Neural progenitor cell (in vitro differentiated cells): Measurements from ENCODE around the gene EVI5L. TPM values are rescaled to one million over a fixed set of nuclear protein-coding genes. Genes with fewer than 3 reads are reported as not detected.

ENCODE experiments used
- DNase-seq: peaks from one replicate; pipeline ENCODE4 v3.0.0-alpha.2; 2016; ENCODE audit warnings: low spot score
- H2AFZ ChIP-seq: fragments of 200-600 bp; sonication (generic); replicated peaks from 2 replicates; pipeline ENCODE4 v1.6.1; 2016; ENCODE audit warnings: antibody characterized with exemption
- H3F3A ChIP-seq: fragments of 200-600 bp; sonication (generic); 2 replicates; pipeline ENCODE4 v1.6.1; 2016; ENCODE audit warnings: antibody characterized with exemption, low read depth
- H3K27ac ChIP-seq: fragments of 200-600 bp; sonication (generic); 2 replicates; pipeline ENCODE4 v1.5.1; 2016; ENCODE audit warnings: mild to moderate bottlenecking
- H3K27me3 ChIP-seq: fragments of 200-600 bp; sonication (generic); 2 replicates; pipeline ENCODE4 v1.6.1; 2016; ENCODE audit warnings: mild to moderate bottlenecking, moderate library complexity
- H3K36me3 ChIP-seq: fragments of 200-600 bp; sonication (generic); 2 replicates; pipeline ENCODE4 v1.5.1; 2016
- H3K4me1 ChIP-seq: fragments of 200-600 bp; sonication (generic); 2 replicates; pipeline ENCODE4 v1.6.1; 2016; ENCODE audit warnings: mixed run types
- H3K4me2 ChIP-seq: fragments of 200-600 bp; sonication (generic); 2 replicates; pipeline ENCODE4 v1.6.1; 2016
- H3K4me3 ChIP-seq: fragments of 200-600 bp; sonication (generic); 2 replicates; pipeline ENCODE4 v1.5.1; 2016
- H3K79me2 ChIP-seq: fragments of 200-600 bp; sonication (generic); 2 replicates; pipeline ENCODE4 v1.6.1; 2016; ENCODE audit warnings: low read depth
- H3K9ac ChIP-seq: fragments of 200-600 bp; sonication (generic); 2 replicates; pipeline ENCODE4 v1.6.1; 2016
- H3K9me3 ChIP-seq: fragments of 200-600 bp; sonication (generic); 2 replicates; pipeline ENCODE4 v1.5.1; 2016; ENCODE audit warnings: low read depth
- H4K20me1 ChIP-seq: fragments of 200-600 bp; sonication (generic); 2 replicates; pipeline ENCODE4 v1.6.1; 2016; ENCODE audit warnings: low read depth
- H3K27ac Mint-ChIP-seq: 3 replicates; pipeline ENCODE4 v1.8.0; 2021; ENCODE audit warnings: mixed read lengths
- H3K27me3 Mint-ChIP-seq: 2 replicates; pipeline ENCODE4 v1.8.0; 2022; ENCODE audit warnings: low read depth, mild to moderate bottlenecking, inconsistent platforms, moderate library complexity, mixed read lengths; ENCODE audit not compliant: insufficient read depth
- H3K36me3 Mint-ChIP-seq: 3 replicates; pipeline ENCODE4 v1.8.0; 2021; ENCODE audit warnings: mixed read lengths
- H3K4me1 Mint-ChIP-seq: 3 replicates; pipeline ENCODE4 v1.8.0; 2021; ENCODE audit warnings: mixed read lengths
- H3K4me3 Mint-ChIP-seq: 3 replicates; pipeline ENCODE4 v1.8.0; 2021; ENCODE audit warnings: mild to moderate bottlenecking, moderate library complexity, mixed read lengths
- H3K9me3 Mint-ChIP-seq: 3 replicates; pipeline ENCODE4 v1.8.0; 2020; ENCODE audit warnings: mixed read lengths
- CTCF ChIP-seq: fragments of 200-600 bp; sonication (generic); IDR thresholded peaks from 2 replicates; pipeline ENCODE4 v1.5.1; 2017; ENCODE audit warnings: antibody characterized with exemption, mild to moderate bottlenecking
- EZH2 ChIP-seq: fragments of 200-600 bp; sonication (generic); IDR thresholded peaks from 2 replicates; pipeline ENCODE4 v1.6.1; 2017; ENCODE audit warnings: antibody characterized with exemption, mild to moderate bottlenecking, moderate library complexity
- EZH2phosphoT487 ChIP-seq: fragments of 200-600 bp; sonication (generic); IDR thresholded peaks from 2 replicates; pipeline ENCODE4 v1.6.1; 2017; ENCODE audit warnings: antibody characterized with exemption
- total RNA-seq: library from RNA; depleted of rRNA; stranded (reverse); fragments of >200 nt; gene quantifications from 2 replicates; pipeline ENCODE4 v1.2.3, GENCODE V29; 2015; ENCODE audit warnings: low replicate concordance

EVI5L gene
- total RNA-seq, 1 donor from 2014 or later, result 4.1 TPM

- Histone ChIP-seq H3K27me3 (peaks cover 36% of the 10 kb centered on the region), H3F3A (peaks cover 26% of the 10 kb centered on the region), H4K20me1 (no peaks in the 10 kb centered on the region), H3K4me1 (peaks cover 12% of the 10 kb centered on the region), H3K9ac (no peak overlapping the region), H2AFZ (no peak overlapping the region), H3K79me2 (no peaks in the 10 kb centered on the region), H3K4me3 (no peak overlapping the region), H3K4me2 (no peak overlapping the region), H3K9me3 (no peaks in the 10 kb centered on the region), H3K36me3 (no peaks in the 10 kb centered on the region), H3K27ac (no peak overlapping the region)
- Mint-ChIP-seq H3K36me3 (no peaks in the 10 kb centered on the region), H3K4me1 (peaks cover 12% of the 10 kb centered on the region), H3K4me3 (no peak overlapping the region), H3K27me3 (peaks cover 24% of the 10 kb centered on the region), H3K9me3 (peaks cover 2% of the 10 kb centered on the region), H3K27ac (no peak overlapping the region)
- no peak for DNase-seq
- no peak for TF ChIP-seq EZH2
- TF ChIP-seq CTCF, result no peak
- TF ChIP-seq EZH2phosphoT487, result no peak
Measured at GRCh38 chr19:7795555-7796161, 34.4 kb upstream of the EVI5L start.

- Histone ChIP-seq H3K4me2 (peak overlapping the region; percentile 75), H3K79me2 (no peaks in the 10 kb centered on the region), H4K20me1 (no peaks in the 10 kb centered on the region), H3K4me1 (peaks cover 12% of the 10 kb centered on the region), H3F3A (peaks cover 26% of the 10 kb centered on the region), H3K9ac (no peak overlapping the region), H3K4me3 (peak overlapping the region; percentile 34), H3K9me3 (peaks cover 6% of the 10 kb centered on the region), H2AFZ (peak overlapping the region; percentile 76), H3K36me3 (no peaks in the 10 kb centered on the region), H3K27ac (no peak overlapping the region), H3K27me3 (peaks cover 6% of the 10 kb centered on the region)
- TF ChIP-seq EZH2 (no peak), CTCF (peak; percentile 60)
- H3K27ac Mint-ChIP-seq, result no peak overlapping the region
- H3K36me3 Mint-ChIP-seq, result no peaks in the 10 kb centered on the region
- H3K27me3 Mint-ChIP-seq, result peaks cover 6% of the 10 kb centered on the region
- H3K4me1 Mint-ChIP-seq, result peaks cover 12% of the 10 kb centered on the region
- H3K4me3 Mint-ChIP-seq, result peak overlapping the region; percentile 73
- peak; percentile 91 for DNase-seq
- H3K9me3 Mint-ChIP-seq, result peaks cover 18% of the 10 kb centered on the region
Measured at GRCh38 chr19:7799640-7800355, 30.2 kb upstream of the EVI5L start.

GRCh38 chr19:7801020-7801570 lies 28.9 kb upstream of the EVI5L start:
- no peaks in the 10 kb centered on the region for H3K79me2 ChIP-seq
- TF ChIP-seq EZH2phosphoT487, result no peak
- TF ChIP-seq CTCF, result no peak
- TF ChIP-seq EZH2, result no peak

More at GRCh38 chr19:7801020-7801570, 28.9 kb upstream of the EVI5L start:
- peaks cover 12% of the 10 kb centered on the region for H3K4me1 ChIP-seq
- H3K9ac ChIP-seq, result no peak overlapping the region
- no peak for DNase-seq
- H3K27me3 ChIP-seq, result peaks cover 6% of the 10 kb centered on the region
- peaks cover 6% of the 10 kb centered on the region for H3K9me3 ChIP-seq
- H3K4me2 ChIP-seq, result no peak overlapping the region
- no peaks in the 10 kb centered on the region for H4K20me1 ChIP-seq
- H3K4me3 Mint-ChIP-seq, result no peak overlapping the region
- H3K27ac Mint-ChIP-seq, result no peak overlapping the region
- no peak overlapping the region for H2AFZ ChIP-seq
- peaks cover 3% of the 10 kb centered on the region for H3K27me3 Mint-ChIP-seq
- no peaks in the 10 kb centered on the region for H3K36me3 Mint-ChIP-seq
- no peaks in the 10 kb centered on the region for H3K36me3 ChIP-seq
- H3K27ac ChIP-seq, result no peak overlapping the region
- H3K4me3 ChIP-seq, result no peak overlapping the region
- H3K9me3 Mint-ChIP-seq, result peaks cover 18% of the 10 kb centered on the region
- peaks cover 26% of the 10 kb centered on the region for H3F3A ChIP-seq
- peaks cover 12% of the 10 kb centered on the region for H3K4me1 Mint-ChIP-seq
